Fibroblast of skin of left quadriceps (primary cell): ENCODE results near the gene ADAM15.
A peak's percentile ranks its signal among the peaks of the same experiment; 100 is the strongest.

ENCODE experiments used
- DNase-seq, 2 experiments: peaks; one replicate each; pipeline ENCODE4 v3.0.0-alpha.2; 2013; ENCODE audit warnings: low read depth in 2 of 2

The ADAM15 gene

GRCh38 chr1:155073377-155074242, 22.5 kb downstream of the ADAM15 start:
- DNase-seq = no peak

- no peak for DNase-seq
Measured at GRCh38 chr1:155075535-155075934, 24.4 kb downstream of the ADAM15 start.

- no peak for DNase-seq
Measured at GRCh38 chr1:155076371-155076770, 25.3 kb downstream of the ADAM15 start.

- no peak for DNase-seq
Measured at GRCh38 chr1:155077346-155077745, 26.2 kb downstream of the ADAM15 start.

GRCh38 chr1:155077758-155078445, 26.8 kb downstream of the ADAM15 start:
- no peak for DNase-seq

- no peak for DNase-seq
Measured at GRCh38 chr1:155078469-155079209, 27.5 kb downstream of the ADAM15 start, which contains the start of gene EFNA3. Gene EFNA3, plus strand, starts transcription at chr1:155078837. Its CDS starts 105 bp downstream, at chr1:155078942.

- no peak for DNase-seq
Measured at GRCh38 chr1:155079210-155079486, 28.0 kb downstream of the ADAM15 start.

- no peak for DNase-seq
Measured at GRCh38 chr1:155079487-155080311, 28.6 kb downstream of the ADAM15 start.

- no peak for DNase-seq
Measured at GRCh38 chr1:155080312-155081228, 29.5 kb downstream of the ADAM15 start.

GRCh38 chr1:155081472-155082300, 30.6 kb downstream of the ADAM15 start:
- no peak for DNase-seq

GRCh38 chr1:155082301-155083051, 31.4 kb downstream of the ADAM15 start:
- DNase-seq = no peak

GRCh38 chr1:155083052-155083541, 32.0 kb downstream of the ADAM15 start:
- DNase-seq = no peak

GRCh38 chr1:155083865-155084721, 33.0 kb downstream of the ADAM15 start:
- DNase-seq = no peak

GRCh38 chr1:155084722-155085503, 33.8 kb downstream of the ADAM15 start:
- peak; percentile 86 to 87 for DNase-seq

GRCh38 chr1:155085504-155086127, 34.5 kb downstream of the ADAM15 start:
- no peak for DNase-seq

- DNase-seq = no peak
Measured at GRCh38 chr1:155086128-155086741, 35.1 kb downstream of the ADAM15 start.
